Fibroblast of lung (primary cell): Measurements from ENCODE around the gene ANGPTL8.

ENCODE experiments used
- CTCF ChIP-seq, 2 donors: IDR thresholded peaks in 1 of 2; conservative IDR thresholded peaks in 1 of 2; 1 replicate in 1 of 2; 2 replicates in 1 of 2; pipeline ENCODE4 v1.5.1; 2011 to 2012; ENCODE audit warnings: low read length in 2 of 2, control low read depth in 1 of 2, inconsistent platforms in 1 of 2, low read depth in 1 of 2, mild to moderate bottlenecking in 1 of 2
- EZH2 ChIP-seq: IDR thresholded peaks from 2 replicates; pipeline ENCODE4 v1.5.1; 2012; ENCODE audit warnings: low read length, control low read depth, mild to moderate bottlenecking; ENCODE audit errors: missing control alignments

GRCh38 chr19:11244846-11245589 is 5.6 kb downstream of the ANGPTL8 start:
- TF ChIP-seq CTCF (conservative IDR thresholded peaks at IDR 0.05 in 1 of 2, IDR thresholded peaks at IDR 0.05 in 1 of 2; ENCODE audit: low read depth in 1 of 2, low read length in 2 of 2) (no peak), EZH2 (no peak)
